Measurements from ENCODE around the gene RUNX2. TPM values are rescaled to one million over a fixed set of nuclear protein-coding genes. Genes with fewer than 3 reads are reported as not detected.

Gene RUNX2
- polyA plus RNA-seq, 1 donor (not counting 4 experiments of a cell fraction or from before 2014, with no cell fraction given) = 1.4 TPM

DNA sequence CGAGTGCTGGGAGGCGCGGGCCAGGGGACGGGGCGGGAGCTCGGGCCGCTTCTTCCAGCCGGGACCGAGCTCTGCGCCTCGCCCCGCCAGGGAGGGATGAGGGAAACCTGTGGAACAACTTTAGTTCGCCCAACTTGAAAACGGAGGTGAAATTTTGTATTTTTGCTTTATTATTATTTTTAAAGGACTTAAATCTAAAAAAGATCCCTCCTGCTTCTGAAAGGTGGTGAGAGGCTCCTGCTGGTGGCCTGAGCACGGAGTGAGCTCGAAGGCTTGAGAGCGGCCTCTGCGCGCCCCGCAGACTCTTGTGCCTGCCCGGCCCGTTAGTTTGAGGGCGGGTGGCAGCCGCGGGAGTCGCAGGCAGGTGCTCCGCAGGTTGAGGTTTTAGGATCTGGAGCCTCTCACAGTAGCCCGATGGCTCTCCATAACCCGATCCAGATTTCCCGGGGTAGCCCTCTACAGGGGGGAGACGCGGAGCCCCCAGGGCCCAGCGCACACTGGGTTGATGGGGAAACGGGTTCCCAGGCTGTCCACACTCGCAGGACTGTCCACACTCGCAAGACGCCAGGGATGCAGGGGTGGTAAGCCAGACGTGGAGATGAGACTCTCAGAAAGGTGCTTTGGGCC is 95.8 kb downstream of the RUNX2 start:
- Histone ChIP-seq H3K4me3 (ENCODE audit: control insufficient read depth in 2 of 3, extremely low read depth in 1 of 3, insufficient read depth in 2 of 3, low read depth in 1 of 3, low read length in 3 of 3) (peak overlapping the region; percentile 73 to 90 (median 85)), H4K20me1 (ENCODE audit: control insufficient read depth, extremely low read depth, insufficient read depth, low read length) (no peaks in the 10 kb centered on the region), H3K27ac (ENCODE audit: control insufficient read depth, insufficient read depth, low read length) (peak overlapping the region; percentile 43), H3K36me3 (ENCODE audit: control insufficient read depth in 2 of 2, extremely low read depth in 1 of 2, insufficient read depth in 2 of 2, low read length in 2 of 2) (no peaks in the 10 kb centered on the region), H3K79me2 (ENCODE audit: control insufficient read depth, insufficient read depth, low read length) (no peaks in the 10 kb centered on the region), H3K4me2 (ENCODE audit: control insufficient read depth, extremely low read depth, insufficient read depth, low read depth, low read length) (peak overlapping the region; percentile 80), H3K9ac (ENCODE audit: control insufficient read depth, extremely low read depth, insufficient read depth, low read length) (peak overlapping the region; percentile 81), H3K27me3 (ENCODE audit: control insufficient read depth, extremely low read depth, insufficient read depth, low read length) (peaks cover 9% of the 10 kb centered on the region), H3K4me1 (ENCODE audit: control insufficient read depth, extremely low read depth, insufficient read depth, low read length) (peaks cover 21% of the 10 kb centered on the region), H3K9me1 (ENCODE audit: control insufficient read depth, extremely low read depth, insufficient read depth, low read length) (no peaks in the 10 kb centered on the region), H2AFZ (ENCODE audit: control insufficient read depth, low read length) (peak overlapping the region; percentile 96), H3K9me3 (ENCODE audit: control insufficient read depth, low read depth, low read length) (no peaks in the 10 kb centered on the region)
- dilution Hi-C loops (cut with MboI; ENCODE audit: extremely low pct_ligation_motif_present, low sequenced_read_pairs) = no loop called here
- DNase-seq (ENCODE audit: low read depth, low spot score) (no peak), FAIRE-seq (no peak)
- TF ChIP-seq, protein P1, sequence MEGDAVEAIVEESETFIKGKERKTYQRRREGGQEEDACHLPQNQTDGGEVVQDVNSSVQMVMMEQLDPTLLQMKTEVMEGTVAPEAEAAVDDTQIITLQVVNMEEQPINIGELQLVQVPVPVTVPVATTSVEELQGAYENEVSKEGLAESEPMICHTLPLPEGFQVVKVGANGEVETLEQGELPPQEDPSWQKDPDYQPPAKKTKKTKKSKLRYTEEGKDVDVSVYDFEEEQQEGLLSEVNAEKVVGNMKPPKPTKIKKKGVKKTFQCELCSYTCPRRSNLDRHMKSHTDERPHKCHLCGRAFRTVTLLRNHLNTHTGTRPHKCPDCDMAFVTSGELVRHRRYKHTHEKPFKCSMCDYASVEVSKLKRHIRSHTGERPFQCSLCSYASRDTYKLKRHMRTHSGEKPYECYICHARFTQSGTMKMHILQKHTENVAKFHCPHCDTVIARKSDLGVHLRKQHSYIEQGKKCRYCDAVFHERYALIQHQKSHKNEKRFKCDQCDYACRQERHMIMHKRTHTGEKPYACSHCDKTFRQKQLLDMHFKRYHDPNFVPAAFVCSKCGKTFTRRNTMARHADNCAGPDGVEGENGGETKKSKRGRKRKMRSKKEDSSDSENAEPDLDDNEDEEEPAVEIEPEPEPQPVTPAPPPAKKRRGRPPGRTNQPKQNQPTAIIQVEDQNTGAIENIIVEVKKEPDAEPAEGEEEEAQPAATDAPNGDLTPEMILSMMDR (optimal IDR thresholded peaks at IDR 0.05 in 1 of 3, IDR thresholded peaks at IDR 0.05 in 1 of 3, conservative IDR thresholded peaks at IDR 0.05 in 1 of 3; ENCODE audit: extremely low read depth in 1 of 3, insufficient read depth in 2 of 3, low read length in 3 of 3) = no peak
- no peak for TF ChIP-seq EZH2 (IDR thresholded peaks at IDR 0.05; ENCODE audit: low read length)

DNA sequence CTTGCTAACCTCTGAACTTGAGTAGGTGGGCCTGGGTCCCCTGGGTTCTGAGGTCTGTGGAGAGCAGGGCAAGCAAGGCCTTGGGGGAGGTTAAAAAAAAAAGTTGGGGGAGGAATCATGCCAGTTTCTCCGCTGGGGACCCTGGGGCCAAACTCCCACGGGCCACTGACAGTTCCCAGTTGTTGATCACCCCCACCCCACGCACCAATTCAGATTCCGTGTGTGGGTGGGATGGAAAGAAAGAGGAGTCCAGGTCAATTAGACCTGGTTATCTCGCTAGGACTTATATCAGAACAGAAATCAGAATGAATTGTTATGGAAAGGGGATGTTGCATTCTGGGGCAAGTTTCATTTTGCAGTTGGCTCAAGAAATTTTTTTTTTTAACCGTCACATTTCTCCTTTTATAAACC is 96.3 kb downstream of the RUNX2 start:
- no peaks in the 10 kb centered on the region for H3K79me2 ChIP-seq (ENCODE audit: control insufficient read depth, insufficient read depth, low read length)
- H3K4me1 ChIP-seq (ENCODE audit: control insufficient read depth, extremely low read depth, insufficient read depth, low read length) = peaks cover 17% of the 10 kb centered on the region
- no peak overlapping the region for H2AFZ ChIP-seq (ENCODE audit: control insufficient read depth, low read length)
- no peak for DNase-seq (ENCODE audit: low read depth, low spot score)
- H3K9ac ChIP-seq (ENCODE audit: control insufficient read depth, extremely low read depth, insufficient read depth, low read length) = no peak overlapping the region
- dilution Hi-C loops (cut with MboI; ENCODE audit: extremely low pct_ligation_motif_present, low sequenced_read_pairs) = no loop called here
- no peaks in the 10 kb centered on the region for H3K9me1 ChIP-seq (ENCODE audit: control insufficient read depth, extremely low read depth, insufficient read depth, low read length)
- H3K9me3 ChIP-seq (ENCODE audit: control insufficient read depth, low read depth, low read length) = no peaks in the 10 kb centered on the region
- FAIRE-seq = peak; percentile 13
- H3K4me3 ChIP-seq (ENCODE audit: control insufficient read depth in 2 of 3, extremely low read depth in 1 of 3, insufficient read depth in 2 of 3, low read depth in 1 of 3, low read length in 3 of 3) = no peak overlapping the region
- no peaks in the 10 kb centered on the region for H4K20me1 ChIP-seq (ENCODE audit: control insufficient read depth, extremely low read depth, insufficient read depth, low read length)
- H3K4me2 ChIP-seq (ENCODE audit: control insufficient read depth, extremely low read depth, insufficient read depth, low read depth, low read length) = peak overlapping the region; percentile 80
- H3K27ac ChIP-seq (ENCODE audit: control insufficient read depth, insufficient read depth, low read length) = no peak overlapping the region
- H3K36me3 ChIP-seq (ENCODE audit: control insufficient read depth in 2 of 2, extremely low read depth in 1 of 2, insufficient read depth in 2 of 2, low read length in 2 of 2) = no peaks in the 10 kb centered on the region
- TF ChIP-seq EZH2 (IDR thresholded peaks at IDR 0.05; ENCODE audit: low read length) = no peak
- TF ChIP-seq, protein P1 (optimal IDR thresholded peaks at IDR 0.05 in 1 of 3, IDR thresholded peaks at IDR 0.05 in 1 of 3, conservative IDR thresholded peaks at IDR 0.05 in 1 of 3; ENCODE audit: extremely low read depth in 1 of 3, insufficient read depth in 2 of 3, low read length in 3 of 3) = no peak
- H3K27me3 ChIP-seq (ENCODE audit: control insufficient read depth, extremely low read depth, insufficient read depth, low read length) = peaks cover 9% of the 10 kb centered on the region
